GM21390 (cell line): ENCODE measurements around the gene IFFO2.
"Not testable (repeated sequence)": the region's sequence is repeated elsewhere in the genome, so short reads cannot be mapped to it uniquely, and the experiment has no call there.

ENCODE experiments used
- ATAC-seq: cut with Tn5 transposase; IDR thresholded peaks from one replicate; pipeline ENCODE4 v1.9.1; 2021; ENCODE audit not compliant: unreplicated experiment

Gene IFFO2

DNA sequence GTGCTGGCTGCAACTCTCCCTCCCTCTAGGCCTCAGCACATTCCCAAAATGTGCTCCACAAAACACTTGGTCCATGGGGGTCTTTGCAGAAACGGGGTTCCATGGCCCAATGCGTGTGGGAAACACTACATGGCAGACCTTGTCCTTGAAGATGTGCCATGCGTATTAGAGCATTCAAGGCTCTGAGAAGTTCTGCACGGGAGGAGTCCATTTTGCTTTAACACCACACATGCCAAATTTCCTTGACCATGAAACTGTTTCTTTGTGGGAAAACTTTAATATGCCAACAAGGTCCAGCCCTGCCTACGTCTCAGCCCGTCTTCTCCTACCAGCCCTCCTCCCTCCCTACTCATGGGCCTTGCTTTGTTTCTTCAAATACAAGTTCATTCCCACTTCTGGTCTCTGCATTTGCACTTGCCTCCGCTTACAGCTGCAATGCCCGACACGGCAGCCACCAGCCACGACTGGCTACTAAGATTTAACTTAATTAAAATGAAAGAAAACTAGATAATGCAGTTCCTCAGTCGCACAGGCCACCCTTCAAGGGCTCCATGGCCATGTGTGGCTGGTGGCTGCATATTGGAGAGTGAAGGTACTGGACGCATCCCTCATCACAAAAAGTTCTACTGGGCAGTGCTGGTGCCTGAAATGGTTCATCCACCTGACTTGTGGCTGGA lies 77.8 kb downstream of the IFFO2 start:
- ATAC-seq: no peak

DNA sequence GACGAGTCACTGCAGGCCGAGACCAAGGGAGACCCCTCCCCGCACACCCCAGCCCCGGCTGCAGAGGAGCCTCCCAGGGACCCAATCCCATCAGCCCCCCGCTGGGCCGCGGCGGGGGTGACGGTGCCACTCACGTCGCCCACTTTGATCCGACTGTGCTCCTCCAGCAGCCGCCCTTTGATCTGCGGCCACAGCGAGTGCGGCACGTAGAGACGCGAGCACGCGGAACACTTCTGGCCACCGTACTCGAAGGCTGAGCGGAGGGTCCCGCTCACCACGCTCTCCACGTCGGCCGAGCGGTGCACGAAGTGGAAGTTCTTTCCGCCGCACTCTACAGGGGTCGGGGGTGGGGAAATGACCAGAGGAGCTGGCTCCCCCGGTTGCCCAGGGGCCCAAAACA lies 79.2 kb downstream of the IFFO2 start:
- ATAC-seq: no peak

DNA sequence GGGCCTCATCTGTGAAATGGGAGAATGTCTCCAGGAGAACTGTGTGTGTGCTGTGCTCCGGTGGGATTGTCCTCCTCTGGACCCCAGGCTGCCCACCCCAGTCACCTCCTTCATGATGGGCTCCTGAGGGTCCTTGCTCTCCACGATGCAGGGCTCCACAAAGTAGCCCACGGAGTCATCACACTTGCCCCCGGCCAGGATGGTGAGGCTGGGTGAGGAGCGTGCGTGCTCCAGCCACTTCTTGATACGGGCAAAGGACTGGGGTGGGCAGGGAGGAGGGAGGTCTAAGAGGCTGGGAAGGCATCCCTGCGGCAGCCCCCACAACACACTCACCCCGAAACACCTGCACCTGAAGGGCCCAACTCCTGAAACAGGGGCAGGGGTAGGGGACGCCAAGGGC lies 80.3 kb downstream of the IFFO2 start:
- no peak for ATAC-seq

DNA sequence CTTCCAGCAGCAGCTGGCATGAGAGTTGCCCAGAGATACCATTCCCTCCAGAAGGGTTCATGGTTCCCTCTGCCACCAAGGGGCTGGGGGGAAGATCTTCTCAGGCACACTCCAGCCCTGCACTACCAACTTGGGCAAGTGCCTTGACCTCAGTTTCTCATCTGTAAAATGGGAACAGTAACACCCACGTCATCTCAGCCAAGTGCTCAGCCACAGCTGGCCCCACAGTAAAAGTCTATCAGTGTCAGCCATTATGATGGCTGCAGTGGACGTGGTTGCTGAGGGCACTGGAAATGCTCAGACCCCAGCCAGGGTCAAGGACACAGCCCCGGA lies 80.7 kb downstream of the IFFO2 start:
- ATAC-seq: no peak

DNA sequence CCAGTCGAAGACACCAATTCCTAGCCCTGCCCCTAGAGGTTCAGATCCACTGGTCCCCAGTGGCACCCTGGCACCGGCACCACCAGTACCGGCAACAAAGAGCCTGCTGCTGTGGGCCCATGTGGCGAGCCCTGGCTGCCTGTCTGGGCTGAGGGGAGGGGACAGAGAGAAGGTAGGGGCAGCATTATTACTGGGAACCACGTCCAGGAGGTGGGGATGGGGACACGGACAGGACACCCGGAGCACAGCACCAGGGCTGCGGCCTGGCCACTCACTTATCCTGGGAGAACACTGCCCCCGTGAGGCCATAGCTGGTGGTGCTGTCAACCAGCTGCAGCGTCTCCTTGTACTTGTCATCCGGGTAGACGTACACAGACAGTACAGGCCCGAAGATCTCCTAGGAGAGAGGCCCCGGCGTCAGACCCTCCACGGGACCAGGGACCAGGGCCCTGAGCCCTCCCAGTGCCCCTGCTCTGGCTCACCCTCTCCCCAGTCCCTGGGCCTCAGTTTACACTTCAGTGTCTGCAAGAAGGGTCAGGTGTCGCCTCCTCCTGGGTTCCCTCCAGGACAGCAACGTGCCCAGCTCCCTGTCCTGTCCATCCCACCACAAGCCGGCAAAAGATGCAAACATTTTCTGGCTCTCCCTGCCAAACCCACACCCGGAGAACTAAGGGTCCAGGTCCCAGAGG lies 81.2 kb downstream of the IFFO2 start:
- no peak for ATAC-seq

DNA sequence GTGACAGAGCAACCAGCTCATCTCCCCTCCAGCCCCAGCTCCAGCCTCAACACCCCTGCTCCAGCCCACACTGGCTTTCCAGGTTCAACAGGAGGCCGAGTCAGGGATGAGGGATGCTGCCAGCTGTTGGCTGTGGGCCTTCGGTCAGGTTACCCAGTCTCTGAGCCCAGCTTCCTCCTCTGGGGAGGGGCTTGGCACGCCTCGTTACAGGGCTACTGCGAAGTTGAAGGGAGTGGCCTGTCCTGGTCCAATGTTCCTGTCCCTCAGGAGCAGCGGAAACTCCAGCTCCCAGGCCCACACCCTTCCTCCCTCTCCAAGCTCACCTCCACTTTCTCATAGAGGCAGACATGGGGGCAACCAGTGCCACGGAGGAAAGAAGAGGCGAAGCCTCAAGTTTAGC lies 81.9 kb downstream of the IFFO2 start:
- no peak for ATAC-seq

DNA sequence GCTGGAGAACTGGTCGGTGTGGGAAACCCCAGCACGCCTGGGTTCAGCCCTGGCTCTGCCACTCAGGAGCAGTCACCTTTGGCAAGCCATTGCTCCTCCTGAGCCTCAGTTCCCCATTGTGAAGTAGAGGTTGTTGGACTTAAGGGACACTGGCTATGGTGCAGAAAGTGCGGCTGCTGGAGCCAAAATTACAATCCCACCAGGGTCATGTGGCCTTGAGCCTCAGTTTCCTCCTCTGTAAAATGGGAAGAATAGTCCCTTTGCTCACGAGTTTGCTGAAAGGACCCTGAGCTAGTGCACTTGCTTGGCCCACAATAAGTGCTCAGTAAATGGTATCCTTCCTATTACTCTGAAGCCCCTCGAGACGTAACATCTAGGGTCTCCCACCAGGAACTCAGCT lies 82.4 kb downstream of the IFFO2 start:
- no peak for ATAC-seq

DNA sequence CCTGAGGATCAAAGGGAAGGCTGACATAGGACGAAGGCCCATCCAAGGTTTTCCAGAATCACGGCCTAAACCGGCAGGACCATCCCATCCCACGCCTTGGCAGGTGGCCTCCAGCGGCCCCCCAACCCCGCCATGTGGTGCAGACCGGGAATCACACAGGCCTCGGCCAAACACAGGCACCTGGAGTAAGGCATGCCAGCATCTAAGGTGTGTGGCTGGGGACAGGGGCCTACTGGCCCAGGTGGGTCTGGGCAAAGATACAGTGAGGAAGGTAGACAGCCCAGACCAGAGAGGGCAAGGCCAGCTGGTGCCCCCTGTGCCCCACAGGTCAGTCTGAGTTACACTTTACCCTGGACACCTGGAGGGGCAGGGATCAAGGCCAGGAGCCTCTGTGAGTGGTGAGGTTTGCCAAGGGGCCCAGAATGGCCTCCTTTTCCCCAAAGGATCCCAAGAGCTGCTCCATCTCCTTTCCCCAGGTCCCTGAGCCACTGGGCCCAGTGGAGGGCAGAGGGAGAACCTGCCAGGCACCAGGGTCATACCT lies 84.3 kb downstream of the IFFO2 start:
- ATAC-seq: no peak

DNA sequence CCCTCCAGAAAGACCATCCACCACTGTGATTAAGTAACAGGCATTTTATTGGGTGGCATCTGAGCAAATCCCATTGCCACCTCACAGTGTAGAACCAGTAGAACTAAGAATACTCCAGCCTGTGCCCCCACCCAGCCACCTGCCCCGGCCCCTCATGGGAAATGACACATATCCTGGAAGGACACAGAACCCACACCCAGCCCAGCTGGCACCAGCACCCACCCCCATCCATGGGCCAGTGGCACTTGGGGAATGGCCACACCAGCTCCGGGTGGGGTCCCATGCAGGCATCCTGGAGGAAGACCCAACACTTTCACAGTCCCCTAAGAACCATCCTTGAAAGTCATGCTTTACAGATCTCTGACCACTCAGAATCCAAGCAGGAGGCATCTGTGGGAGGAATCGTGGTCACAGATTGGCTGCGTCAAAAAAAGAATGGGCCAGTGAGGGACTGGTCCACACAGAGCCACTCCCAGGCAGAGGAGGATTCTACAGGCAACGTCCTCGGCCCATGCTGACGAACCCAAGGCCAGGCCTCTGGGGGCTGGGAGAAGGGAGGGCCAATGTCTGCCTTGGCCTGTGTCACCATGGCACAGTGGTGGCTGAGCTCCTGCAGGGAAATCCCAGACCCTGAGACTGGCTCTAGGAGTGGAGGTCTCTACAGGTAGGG lies 84.9 kb downstream of the IFFO2 start:
- ATAC-seq: no peak

DNA sequence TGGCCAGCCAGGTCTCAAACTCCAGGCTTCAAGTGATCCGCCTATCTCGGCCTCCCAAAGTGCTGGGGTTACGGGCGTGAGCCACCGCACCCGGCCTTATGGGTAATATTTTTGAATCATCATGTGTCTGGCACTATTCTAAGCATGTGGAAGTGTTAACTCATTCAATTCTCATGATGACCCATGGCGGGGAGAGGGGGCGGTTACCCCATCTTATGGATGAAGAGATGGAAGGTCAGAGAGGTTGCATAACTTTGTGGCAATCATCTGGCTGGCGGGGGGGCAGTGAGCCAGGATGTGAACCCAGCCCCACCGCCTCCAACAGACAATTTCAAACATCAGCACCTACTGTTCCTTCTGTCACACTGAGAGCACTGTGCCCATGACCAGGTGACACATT lies 85.5 kb downstream of the IFFO2 start:
- no peak for ATAC-seq

DNA sequence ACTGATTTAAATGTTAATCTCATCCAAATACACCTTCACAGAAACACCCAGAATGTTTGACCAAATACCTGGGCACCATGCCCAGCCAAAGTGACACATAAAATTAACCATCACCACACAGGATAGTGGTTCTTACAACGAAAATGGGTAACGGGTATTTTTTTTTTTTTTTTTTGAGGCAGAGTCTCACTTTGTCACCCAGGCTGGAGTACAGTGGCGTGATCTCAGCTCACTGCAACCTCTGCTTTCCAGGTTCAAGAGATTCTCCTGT lies 85.9 kb downstream of the IFFO2 start:
- not testable (repeated sequence) for ATAC-seq

DNA sequence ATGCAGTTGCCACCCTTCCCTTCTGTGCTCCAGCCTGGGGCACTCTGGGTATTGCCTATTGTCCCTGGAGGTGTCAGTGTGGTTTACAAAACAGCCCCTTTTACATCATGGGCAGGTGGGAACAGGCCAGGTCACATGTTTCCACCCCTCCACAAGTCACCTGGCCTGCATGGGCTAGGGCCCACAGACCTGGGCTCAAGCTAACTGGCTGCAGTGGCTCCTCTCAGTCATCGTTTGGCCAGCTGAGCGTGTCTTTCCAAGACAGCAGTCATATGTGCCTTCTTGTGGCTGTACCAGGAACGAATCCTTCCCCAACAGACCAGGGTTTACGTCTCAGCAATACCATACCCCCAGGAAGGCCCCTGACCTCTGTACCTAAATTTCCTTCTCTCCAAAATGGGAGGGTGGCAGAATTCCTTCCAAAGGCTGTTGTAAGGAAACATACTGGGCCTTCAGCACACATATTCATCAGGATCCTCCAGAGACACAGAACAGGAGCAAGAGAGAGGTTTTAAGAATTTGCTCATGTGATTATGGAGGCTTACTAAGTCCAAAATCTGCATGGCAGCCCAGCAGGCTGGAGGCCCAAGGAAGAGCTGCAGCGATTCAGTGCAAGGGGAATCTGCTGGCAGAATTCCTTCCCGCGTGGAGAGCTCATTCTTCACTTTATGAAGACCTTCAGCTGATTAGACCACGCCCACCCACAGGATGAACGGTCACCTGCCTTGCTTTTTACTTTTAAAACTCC lies 86.5 kb downstream of the IFFO2 start:
- ATAC-seq: no peak

DNA sequence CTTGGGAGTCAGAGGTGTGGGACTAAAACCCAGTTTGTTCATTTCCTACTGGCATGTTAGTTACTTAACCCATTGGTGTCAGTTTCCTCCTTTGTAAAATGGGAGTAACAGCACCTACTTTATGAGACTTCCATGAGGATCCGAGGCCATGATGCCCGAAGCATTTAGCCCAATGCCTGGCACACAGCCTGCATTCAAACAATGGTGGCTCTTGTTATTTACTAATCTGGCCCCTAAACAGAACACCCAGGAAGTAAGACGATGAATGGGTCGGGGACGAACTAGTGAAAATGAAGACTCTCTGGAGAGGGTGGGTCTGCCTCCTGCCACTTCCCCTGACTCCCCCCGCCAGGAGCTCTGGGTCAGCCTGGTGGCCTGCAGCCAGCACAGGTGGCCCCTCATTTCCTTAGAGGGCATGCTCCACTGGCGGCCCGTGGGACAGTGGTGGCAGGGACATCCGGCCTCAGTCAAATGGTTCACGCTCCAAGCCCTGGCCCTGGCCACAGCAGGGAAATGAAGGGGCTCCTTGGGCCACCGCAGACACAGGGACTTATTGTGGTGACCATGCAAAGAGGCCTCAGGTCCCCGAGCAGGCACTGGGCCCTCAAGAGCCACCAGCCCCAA lies 87.6 kb downstream of the IFFO2 start:
- ATAC-seq: no peak

DNA sequence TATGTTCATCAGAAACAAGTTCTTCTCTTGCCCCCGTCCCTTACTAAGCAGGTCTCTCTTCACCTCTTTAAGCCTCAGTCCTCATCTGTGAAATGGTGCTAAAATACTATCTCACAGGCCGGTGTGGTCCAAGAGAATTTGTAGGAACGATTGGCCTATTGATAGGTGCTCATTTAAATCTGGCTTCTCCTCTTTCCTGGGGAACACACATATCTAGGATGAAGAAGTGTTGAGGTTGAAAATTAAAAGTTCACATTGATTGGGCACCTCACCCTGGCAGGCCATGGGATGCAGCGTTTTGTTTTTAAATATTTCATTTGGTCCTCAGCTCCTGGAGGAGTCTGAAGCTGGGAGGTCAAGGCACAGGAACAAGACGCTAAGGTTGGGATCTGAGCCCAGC lies 88.1 kb downstream of the IFFO2 start:
- no peak for ATAC-seq

DNA sequence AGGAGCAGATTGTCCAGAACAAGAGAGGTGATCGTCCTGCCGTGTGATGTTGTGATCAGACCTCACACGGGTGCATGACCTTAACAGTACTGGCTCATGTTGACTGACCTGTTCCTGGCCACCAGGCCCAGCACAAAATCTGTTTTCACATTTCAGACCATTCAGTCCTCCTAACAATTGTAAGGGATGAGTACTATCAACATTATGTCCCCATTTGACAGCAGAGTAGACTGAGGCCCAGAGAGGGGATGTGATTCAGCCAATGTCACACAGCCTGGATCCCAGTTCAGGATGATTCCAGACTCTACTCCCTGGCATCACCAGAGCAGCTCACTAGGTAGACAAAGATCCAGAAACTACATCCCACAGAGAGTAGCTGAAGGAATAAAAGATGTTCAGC lies 89.6 kb downstream of the IFFO2 start:
- no peak for ATAC-seq

DNA sequence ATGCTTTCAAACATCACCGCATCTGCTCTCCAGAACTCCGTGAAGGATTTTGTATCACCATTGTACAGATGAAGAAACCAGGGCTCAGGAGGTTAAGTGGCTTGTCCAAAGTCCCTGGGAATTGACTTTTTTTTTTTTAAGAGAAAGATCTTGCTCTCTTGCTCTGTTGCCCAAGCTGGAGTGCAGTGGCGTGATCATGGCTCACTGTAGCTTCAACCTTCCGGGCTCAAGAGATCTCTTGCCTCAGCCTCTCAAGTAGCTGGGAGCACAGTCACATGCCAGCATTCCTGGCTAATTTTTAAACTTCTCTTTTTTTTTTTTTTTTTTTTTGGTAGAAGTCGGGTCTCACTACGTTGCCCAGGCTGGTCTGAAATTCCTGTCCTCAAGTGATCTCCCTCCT lies 90.2 kb downstream of the IFFO2 start:
- no peak for ATAC-seq

DNA sequence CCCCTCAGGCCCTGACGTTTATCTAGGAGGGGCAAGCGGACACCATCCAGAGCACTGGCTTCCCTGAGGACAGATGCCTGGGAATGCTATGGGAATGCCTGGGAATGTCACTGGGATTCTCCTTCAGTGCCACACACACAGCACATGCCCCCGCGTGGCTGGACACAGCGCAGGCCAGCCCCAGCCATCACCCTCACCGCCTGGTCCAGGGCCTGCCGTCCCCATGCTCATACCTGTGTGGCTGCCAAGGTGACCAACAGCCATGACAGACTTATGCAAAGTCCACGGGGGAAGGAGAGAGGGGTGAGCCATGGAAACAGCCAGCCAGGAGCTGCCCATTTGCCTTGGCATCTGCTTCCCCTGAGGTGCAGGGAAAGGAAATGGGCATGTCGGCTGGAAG lies 91.3 kb downstream of the IFFO2 start:
- ATAC-seq: no peak

DNA sequence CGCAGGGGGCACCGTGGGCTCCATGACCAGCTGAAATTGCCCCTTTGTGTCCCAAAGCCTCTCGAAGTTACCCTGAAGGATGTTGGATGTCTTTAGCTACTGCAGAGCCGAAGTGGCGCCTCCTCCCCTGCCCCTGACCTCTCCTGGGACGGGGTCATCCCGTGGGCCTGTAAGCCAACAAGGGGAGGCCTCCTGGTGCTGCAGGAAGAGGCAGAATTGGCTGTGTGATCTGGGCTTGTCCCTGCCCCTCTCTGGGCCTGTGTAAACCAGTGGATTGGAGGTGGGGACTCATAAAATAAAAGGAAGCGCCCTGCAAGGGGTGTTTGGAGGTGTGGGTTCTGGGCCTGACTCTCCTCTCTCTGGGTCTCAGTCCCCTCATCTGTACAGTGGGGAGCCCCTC lies 94.9 kb downstream of the IFFO2 start:
- no peak for ATAC-seq

DNA sequence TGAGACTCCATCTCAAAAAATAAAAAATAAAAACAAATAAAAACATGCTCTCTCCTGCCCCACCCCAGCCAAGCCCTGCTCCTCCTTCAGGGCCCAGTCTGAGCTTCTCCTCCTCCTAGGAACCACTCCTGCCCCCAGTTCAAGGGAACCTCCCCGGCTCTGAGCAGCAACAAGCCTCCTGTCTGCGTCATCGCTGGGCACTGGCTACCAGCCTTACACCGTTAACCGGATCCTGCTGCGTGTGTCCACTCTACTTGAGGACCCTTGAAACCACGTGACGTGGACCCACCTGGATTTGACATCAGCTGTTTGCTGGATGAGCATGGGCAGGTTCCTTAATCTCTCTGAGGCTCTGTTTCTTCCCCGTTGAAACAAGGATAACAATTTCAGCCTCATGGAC lies 95.4 kb downstream of the IFFO2 start:
- ATAC-seq: no peak

DNA sequence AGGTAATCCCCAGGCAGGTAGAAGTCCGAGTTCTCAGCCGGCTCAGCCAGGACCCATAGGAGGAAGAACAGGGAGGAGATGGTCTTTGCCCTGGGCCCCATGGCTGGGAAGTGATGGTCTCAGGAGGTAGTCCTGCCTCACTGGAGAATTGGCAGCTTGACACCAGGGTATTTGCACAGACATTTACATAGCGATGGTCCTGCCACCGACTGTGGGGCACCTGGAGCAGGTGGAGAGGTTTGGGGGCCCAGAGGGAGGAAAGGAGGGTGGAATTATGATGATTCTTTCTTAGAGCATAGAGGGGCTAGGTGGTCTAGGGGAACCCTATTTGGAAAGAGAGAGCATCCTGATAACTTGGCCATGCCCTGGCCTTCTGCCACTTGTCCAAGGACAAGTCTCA lies 96.9 kb downstream of the IFFO2 start, which contains the start of gene TAS1R2:
TAS1R2 (minus strand) TSS at position 101 of the 400 bp plus-strand sequence; CDS start at position 101, 0 bp downstream.
- no peak for ATAC-seq

DNA sequence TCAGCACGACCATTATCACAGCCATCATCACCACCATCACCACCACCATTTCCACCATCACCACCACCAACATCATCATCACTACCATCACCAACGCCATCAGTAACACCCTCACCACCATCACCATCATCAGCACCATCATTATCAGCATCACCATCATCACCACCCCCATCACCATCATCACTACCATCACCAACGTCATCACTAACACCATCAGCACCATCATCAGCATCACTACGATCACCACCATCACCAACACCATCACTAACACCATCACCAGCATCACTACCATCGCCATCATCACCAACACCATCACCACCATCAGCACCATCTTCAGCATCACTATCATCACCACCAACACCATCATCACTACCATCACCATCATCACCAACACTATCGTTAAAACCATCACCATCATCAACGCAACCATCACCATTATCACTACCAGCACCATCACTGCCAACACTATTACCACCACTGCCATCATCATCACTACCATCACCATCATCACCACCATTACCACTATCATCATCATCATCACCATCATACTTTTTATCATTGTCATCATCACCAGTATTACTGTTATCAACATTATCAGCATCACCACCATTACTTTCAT lies 98.3 kb downstream of the IFFO2 start:
- ATAC-seq: no peak
